Right lobe of liver (tissue), 4 donors: ENCODE results near the gene LPIN1.

ENCODE experiments used
- CTCF ChIP-seq, 4 donors: fragments of 200-600 bp in 3 of 4; fragments of 450-650 bp in 1 of 4; IDR thresholded peaks; one replicate each; pipeline versions ENCODE4 v1.5.1 to v1.8.0; 2016 to 2022; ENCODE audit warnings: antibody characterized with exemption in 4 of 4, mild to moderate bottlenecking in 2 of 4
- POLR2A ChIP-seq: fragments of 450-650 bp; IDR thresholded peaks from one replicate; pipeline ENCODE4 v1.6.1; 2017; ENCODE audit warnings: antibody characterized with exemption, mild to moderate bottlenecking
- donor health status: DM: no; HTN: no; CAD: no.
- donor health status: DM: no; HTN: no; CAD: no.
- donor health status: DM: no; HTN: yes; CAD: no.

DNA sequence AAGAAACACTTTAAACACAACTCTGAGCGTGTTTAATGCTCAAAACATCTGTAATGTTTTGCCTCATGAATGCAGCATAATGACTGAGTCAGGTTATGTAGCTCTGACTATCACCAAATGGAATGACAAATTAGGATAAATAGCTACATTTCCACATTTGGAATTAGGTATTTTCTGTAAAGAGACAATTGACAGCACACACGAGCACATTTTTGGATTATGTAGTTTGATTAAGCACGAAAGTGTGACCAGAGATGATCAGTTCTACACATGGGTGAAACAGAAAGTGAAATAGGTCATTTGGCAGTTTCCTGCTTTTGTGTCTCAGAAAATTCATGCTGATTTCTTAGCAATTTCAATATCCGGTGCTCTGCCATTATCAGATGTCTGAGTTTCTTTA is 29.0 kb downstream of the LPIN1 start:
- TF ChIP-seq CTCF (IDR thresholded peaks at IDR 0.05) (no peak), POLR2A (no peak)
